Head of caudate nucleus (tissue), 42 donors: ENCODE data around the gene CRABP2.

Experiments used
- DNase-seq, 42 donors: peaks; one replicate each; pipeline versions ENCODE4 v3.0.0 to v3.0.0-alpha.2; 2020 to 2021; ENCODE audit warnings: mixed read lengths in 7 of 42
- intact Hi-C: fragments of 100-400 bp; cut with DNase I; formaldehyde crosslinking; loops from one replicate; pipeline ENCODE4 v1.15.0; 2022

CRABP2 gene

GRCh38 chr1:156717351-156717750, 12.0 kb upstream of the CRABP2 start:
- intact Hi-C loops: no loop called here

GRCh38 chr1:156714830-156715229, 9.4 kb upstream of the CRABP2 start:
- no peak for DNase-seq
- intact Hi-C loops: no loop called here

More at GRCh38 chr1:156717351-156717750, 12.0 kb upstream of the CRABP2 start:
- DNase-seq: no peak

DNA sequence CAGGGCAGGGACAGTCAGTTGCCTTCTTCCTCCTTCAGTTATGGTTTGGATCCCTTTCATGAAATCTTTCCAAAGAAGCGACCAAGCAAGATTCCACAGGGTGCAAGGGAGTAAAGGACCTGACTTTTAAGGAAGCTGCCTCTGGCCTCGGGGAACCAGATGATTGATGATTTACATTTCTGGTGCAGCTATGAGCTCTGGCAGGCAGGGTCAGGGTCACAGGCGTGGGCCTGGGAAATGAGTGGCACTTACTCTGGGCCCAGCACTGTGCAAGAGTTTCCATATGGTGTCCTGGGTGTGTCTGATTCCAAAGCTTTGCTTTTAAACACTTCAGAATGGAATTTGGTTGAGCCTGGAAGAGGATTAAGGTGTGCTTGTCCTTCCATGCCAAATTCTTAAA, 7.2 kb upstream of the CRABP2 start:
- no peak for DNase-seq
- intact Hi-C loops: no loop called here

- intact Hi-C loops: no loop called here
- DNase-seq: no peak
These were observed 5.8 kb upstream of the CRABP2 start for GRCh38 chr1:156711011-156711817.

- intact Hi-C loops: no loop called here
- peak in 38 of 42 donors; percentile 21 to 82 (median 54) for DNase-seq
These were observed 4.5 kb upstream of the CRABP2 start for GRCh38 chr1:156709757-156710489.

- no peak for DNase-seq
- intact Hi-C loops: no loop called here
These were observed 3.6 kb upstream of the CRABP2 start for GRCh38 chr1:156709031-156709430.

DNA sequence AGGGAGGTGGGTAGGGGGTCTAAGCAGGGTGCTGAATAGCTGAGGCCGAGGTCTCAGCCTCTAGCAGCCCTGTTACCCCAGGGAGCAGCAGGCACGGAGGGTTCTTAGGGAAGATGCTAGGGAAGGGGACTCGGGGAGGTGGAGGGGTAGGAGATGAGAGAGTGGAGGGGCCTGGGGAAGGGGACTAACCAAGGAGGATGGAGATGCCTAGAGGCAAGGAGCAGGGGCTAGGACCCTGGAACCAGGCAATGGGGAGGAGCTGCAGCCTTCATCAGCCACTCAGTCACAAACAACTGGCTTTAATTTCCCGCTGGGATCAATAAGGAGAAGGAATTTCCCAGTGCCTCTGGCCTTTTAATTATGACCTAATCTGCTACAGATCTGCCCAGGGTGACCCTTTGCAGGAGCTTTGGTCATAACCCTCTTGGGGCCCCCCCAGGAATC, 2.9 kb upstream of the CRABP2 start:
- intact Hi-C loops: no loop called here

GRCh38 chr1:156707417-156708217, 2.2 kb upstream of the CRABP2 start:
- intact Hi-C loops: no loop called here
- DNase-seq: no peak

More for the DNA sequence above, 2.9 kb upstream of the CRABP2 start:
- DNase-seq: no peak

- peak in 38 of 42 donors; percentile 13 to 74 (median 46) for DNase-seq
These were observed 1.5 kb upstream of the CRABP2 start for GRCh38 chr1:156706657-156707416.

DNA sequence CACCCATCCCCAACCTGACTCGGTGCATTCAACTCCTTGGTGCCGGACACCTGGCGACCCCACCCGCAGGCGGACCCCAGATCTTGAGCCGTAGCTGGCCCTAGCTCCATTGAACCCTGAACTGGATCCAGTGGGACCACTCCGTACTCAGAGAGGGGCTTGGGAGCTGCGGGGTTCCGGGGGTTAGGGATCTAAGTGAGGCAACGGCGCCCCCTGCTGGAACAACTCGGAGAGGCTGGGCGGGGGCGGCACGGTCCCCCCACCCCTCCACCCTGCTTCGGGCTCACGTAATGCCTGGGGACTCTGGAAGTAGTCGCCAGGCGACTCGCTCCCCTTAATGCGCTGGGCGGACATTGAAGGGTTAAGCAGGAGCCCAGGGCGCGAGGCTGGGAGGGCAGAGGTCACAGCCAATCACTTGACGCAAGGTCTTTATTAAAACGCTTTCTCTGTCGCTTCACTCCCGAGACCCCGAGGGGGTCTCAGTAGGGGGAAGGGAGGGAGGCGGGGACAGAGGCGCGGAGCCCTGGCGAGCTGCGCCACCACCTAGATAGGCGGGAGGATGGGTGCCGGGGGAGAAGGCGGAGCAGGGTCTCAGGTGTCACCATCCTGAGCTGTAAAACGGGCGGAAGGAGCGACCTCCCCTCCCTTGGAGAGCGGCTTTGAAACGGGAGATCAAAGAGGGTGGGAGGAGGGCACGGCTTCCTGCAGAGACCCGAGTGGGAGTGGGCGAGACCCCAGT, 704 bp upstream of the CRABP2 start:
- peak in 41 of 42 donors; percentile 45 to 87 (median 70) for DNase-seq
- intact Hi-C loops: no loop called here

More at GRCh38 chr1:156706657-156707416, 1.5 kb upstream of the CRABP2 start:
- intact Hi-C loops: no loop called here

GRCh38 chr1:156704930-156705320, 458 bp downstream of the CRABP2 start:
- intact Hi-C loops: no loop called here
- DNase-seq: peak in 33 of 42 donors; percentile 15 to 62 (median 34)

GRCh38 chr1:156704166-156704711, 1.1 kb downstream of the CRABP2 start:
- DNase-seq: no peak
- intact Hi-C loops: no loop called here

DNA sequence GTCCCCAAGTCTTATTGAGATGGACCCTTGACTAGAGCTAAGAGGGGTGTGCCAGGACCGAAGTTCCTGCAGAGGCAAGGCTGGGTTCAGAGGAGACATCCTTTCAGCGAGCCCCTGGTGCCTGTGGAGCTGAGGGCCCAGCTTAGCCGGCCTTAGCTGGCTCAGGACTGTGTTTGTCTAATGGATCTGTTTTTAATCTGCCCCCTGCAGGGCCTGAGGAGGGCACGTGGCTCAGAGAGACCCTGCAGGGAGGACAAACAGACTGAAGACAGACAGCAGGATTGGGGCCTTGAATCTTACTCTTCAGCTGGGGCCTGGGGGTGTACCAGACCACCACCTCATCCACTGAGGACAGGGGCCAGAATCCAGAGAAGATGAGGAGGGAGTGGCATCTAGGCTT, 1.6 kb downstream of the CRABP2 start:
- no peak for DNase-seq

GRCh38 chr1:156703336-156703735, 2.0 kb downstream of the CRABP2 start:
- DNase-seq: no peak
- intact Hi-C loops: no loop called here

More for the DNA sequence above, 1.6 kb downstream of the CRABP2 start:
- intact Hi-C loops: no loop called here

- DNase-seq: no peak
- intact Hi-C loops: no loop called here
These were observed 4.4 kb downstream of the CRABP2 start for GRCh38 chr1:156700736-156701531.

GRCh38 chr1:156698995-156699394, 6.4 kb downstream of the CRABP2 start:
- intact Hi-C loops: no loop called here

DNA sequence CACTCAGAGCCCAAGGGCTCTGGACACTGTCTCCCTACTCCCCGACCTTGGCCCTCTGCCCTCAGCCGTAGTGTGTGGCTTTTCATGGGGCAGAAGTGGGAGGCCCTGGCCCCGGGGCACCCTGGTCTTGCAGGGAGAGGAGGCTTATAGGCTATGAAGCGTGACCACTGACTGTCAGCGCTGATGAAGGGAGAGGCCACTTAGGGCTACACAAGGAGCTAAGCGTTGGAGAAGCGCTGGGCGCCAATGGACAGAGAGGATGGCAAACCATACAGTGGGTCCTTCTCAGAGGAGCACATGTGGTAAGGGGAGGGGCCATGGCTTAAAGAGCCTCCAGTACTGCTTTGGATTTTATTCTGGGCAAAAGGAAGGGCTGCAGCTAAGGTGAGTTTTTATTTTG, 7.9 kb downstream of the CRABP2 start:
- intact Hi-C loops: no loop called here
- DNase-seq: no peak

More at GRCh38 chr1:156698995-156699394, 6.4 kb downstream of the CRABP2 start:
- no peak for DNase-seq
